BE2C (cell line): ENCODE measurements around the gene MPZL2.
A peak's percentile ranks its signal among the peaks of the same experiment; 100 is the strongest.

Experiments used
- DNase-seq: peaks from one replicate; pipeline ENCODE4 v3.0.0-alpha.2; 2020
- H3K27me3 ChIP-seq: fragments of 250-450 bp; sonication (Bioruptor Pico); 2 replicates; pipeline ENCODE4 v1.5.1; 2020; ENCODE audit warnings: mild to moderate bottlenecking
- H3K36me3 ChIP-seq: fragments of 250-450 bp; sonication (Bioruptor Pico); 2 replicates; pipeline ENCODE4 v1.5.1; 2020; ENCODE audit warnings: mild to moderate bottlenecking
- H3K4me1 ChIP-seq: fragments of 250-450 bp; sonication (Bioruptor Pico); 2 replicates; pipeline ENCODE4 v1.5.1; 2020
- H3K4me3 ChIP-seq: 2 replicates; pipeline ENCODE4 v1.5.1; 2011; ENCODE audit warnings: low read depth, low read length
- H3K9me3 ChIP-seq: fragments of 250-450 bp; sonication (Bioruptor Pico); 2 replicates; pipeline ENCODE4 v1.5.1; 2020
- CTCF ChIP-seq: IDR thresholded peaks from 2 replicates; pipeline ENCODE4 v1.5.1; 2012; ENCODE audit warnings: mild to moderate bottlenecking, low read depth, low read length

The MPZL2 gene

GRCh38 chr11:118252688-118253087 lies 11.4 kb downstream of the MPZL2 start:
- Histone ChIP-seq H3K9me3 (no peaks in the 10 kb centered on the region), H3K36me3 (no peaks in the 10 kb centered on the region), H3K4me1 (no peaks in the 10 kb centered on the region), H3K27me3 (peaks cover 63% of the 10 kb centered on the region), H3K4me3 (peak overlapping the region; percentile 90)
- no peak for DNase-seq
- TF ChIP-seq CTCF, result no peak

GRCh38 chr11:118251858-118252652 lies 12.0 kb downstream of the MPZL2 start, which contains the start of gene MPZL3:
TSS of gene MPZL3 (minus strand) at chr11:118252365. CDS start at chr11:118252294, 71 bp downstream.
- H3K4me1 ChIP-seq, result no peaks in the 10 kb centered on the region
- H3K27me3 ChIP-seq, result peaks cover 64% of the 10 kb centered on the region
- H3K4me3 ChIP-seq, result peak within 1 kb of the TSS; percentile 90
- H3K36me3 ChIP-seq, result no peaks in the 10 kb centered on the region
- DNase-seq, result peak; percentile 70
- H3K9me3 ChIP-seq, result no peaks in the 10 kb centered on the region
- no peak for TF ChIP-seq CTCF

GRCh38 chr11:118247041-118247440 lies 17.1 kb downstream of the MPZL2 start:
- TF ChIP-seq CTCF, result no peak
- no peak for DNase-seq
- Histone ChIP-seq H3K27me3 (peaks cover 76% of the 10 kb centered on the region), H3K36me3 (no peaks in the 10 kb centered on the region), H3K4me1 (no peaks in the 10 kb centered on the region), H3K4me3 (no peak overlapping the region), H3K9me3 (no peaks in the 10 kb centered on the region)

GRCh38 chr11:118245936-118246562 lies 18.0 kb downstream of the MPZL2 start:
- Histone ChIP-seq H3K4me3 (no peak overlapping the region), H3K9me3 (no peaks in the 10 kb centered on the region), H3K4me1 (no peaks in the 10 kb centered on the region), H3K36me3 (no peaks in the 10 kb centered on the region), H3K27me3 (peaks cover 86% of the 10 kb centered on the region)
- TF ChIP-seq CTCF, result no peak
- no peak for DNase-seq

- no peaks in the 10 kb centered on the region for H3K4me1 ChIP-seq
- DNase-seq, result no peak
- TF ChIP-seq CTCF, result no peak
- no peaks in the 10 kb centered on the region for H3K9me3 ChIP-seq
- H3K36me3 ChIP-seq, result no peaks in the 10 kb centered on the region
- H3K27me3 ChIP-seq, result peaks cover 93% of the 10 kb centered on the region
- H3K4me3 ChIP-seq, result no peak overlapping the region
Observed at GRCh38 chr11:118243993-118244762, 19.9 kb downstream of the MPZL2 start.
